Esophagus muscularis mucosa (tissue), 4 donors: ENCODE results near the gene USP46.

ENCODE experiments used
- CTCF ChIP-seq, 3 experiments: fragments of 200-600 bp in 2 of 3; fragments of 450-650 bp in 1 of 3; sonication (generic) in 2 of 3; IDR thresholded peaks; one replicate each; pipeline ENCODE4 v1.5.1; 2017 to 2019; ENCODE audit warnings: antibody characterized with exemption in 3 of 3, mild to moderate bottlenecking in 2 of 3, moderate library complexity in 1 of 3
- EP300 ChIP-seq: sonication (generic); formaldehyde crosslinking; IDR thresholded peaks from one replicate; pipeline ENCODE4 v1.6.1; 2017; ENCODE audit warnings: antibody characterized with exemption
- POLR2A ChIP-seq: fragments of 450-650 bp; IDR thresholded peaks from one replicate; pipeline ENCODE4 v1.6.1; 2017; ENCODE audit warnings: antibody characterized with exemption, moderate library complexity, mild to moderate bottlenecking, low read depth
- POLR2AphosphoS5 ChIP-seq, 2 donors: sonication (generic); formaldehyde crosslinking; IDR thresholded peaks; one replicate each; pipeline ENCODE4 v1.6.1; 2017; ENCODE audit warnings: antibody characterized with exemption in 2 of 2

DNA sequence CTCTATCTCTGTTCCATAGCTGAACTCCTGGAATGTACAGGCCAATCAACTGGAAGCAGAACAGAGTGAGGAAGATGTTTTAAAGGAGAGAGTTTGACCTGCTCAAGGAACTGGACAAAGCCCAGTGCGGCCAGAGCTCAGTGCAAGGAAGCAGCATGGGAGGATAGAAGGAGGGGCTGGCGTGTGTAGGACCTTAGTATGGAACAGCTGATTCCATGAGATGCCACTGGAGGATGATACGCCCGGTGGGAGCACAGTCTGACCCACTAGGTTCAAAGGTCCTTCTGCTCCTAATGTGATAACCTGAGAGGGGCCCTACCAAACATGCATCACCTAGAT, 81.5 kb downstream of the USP46 start:
- TF ChIP-seq CTCF (IDR thresholded peaks at IDR 0.05) (no peak), POLR2A (no peak), POLR2AphosphoS5 (IDR thresholded peaks at IDR 0.05) (no peak), EP300 (no peak)
